ENCODE measurements around the gene IGF2R.
A peak's percentile ranks its signal among the peaks of the same experiment; 100 is the strongest.

The IGF2R gene

GRCh38 chr6:160093946-160094345 lies 125.1 kb downstream of the IGF2R start:
- no peak for FAIRE-seq
- no peak for DNase-seq (ENCODE audit: insufficient read length, low spot score)
- no peak for TF ChIP-seq CTCF (IDR thresholded peaks at IDR 0.05; ENCODE audit: insufficient read depth, missing control alignments)

GRCh38 chr6:160095146-160095845 lies 126.4 kb downstream of the IGF2R start:
- TF ChIP-seq CTCF (IDR thresholded peaks at IDR 0.05; ENCODE audit: insufficient read depth, missing control alignments): no peak
- FAIRE-seq (no peak), DNase-seq (ENCODE audit: insufficient read length, low spot score) (no peak)

- DNase-seq (ENCODE audit: insufficient read length, low spot score) (no peak), FAIRE-seq (no peak)
- TF ChIP-seq CTCF (IDR thresholded peaks at IDR 0.05; ENCODE audit: insufficient read depth, missing control alignments): no peak
Observed at GRCh38 chr6:160101277-160102205, 132.7 kb downstream of the IGF2R start.

- TF ChIP-seq CTCF (IDR thresholded peaks at IDR 0.05; ENCODE audit: insufficient read depth, missing control alignments): no peak
- DNase-seq (ENCODE audit: insufficient read length, low spot score) (no peak), FAIRE-seq (no peak)
Observed at GRCh38 chr6:160102399-160102798, 133.5 kb downstream of the IGF2R start.

DNA sequence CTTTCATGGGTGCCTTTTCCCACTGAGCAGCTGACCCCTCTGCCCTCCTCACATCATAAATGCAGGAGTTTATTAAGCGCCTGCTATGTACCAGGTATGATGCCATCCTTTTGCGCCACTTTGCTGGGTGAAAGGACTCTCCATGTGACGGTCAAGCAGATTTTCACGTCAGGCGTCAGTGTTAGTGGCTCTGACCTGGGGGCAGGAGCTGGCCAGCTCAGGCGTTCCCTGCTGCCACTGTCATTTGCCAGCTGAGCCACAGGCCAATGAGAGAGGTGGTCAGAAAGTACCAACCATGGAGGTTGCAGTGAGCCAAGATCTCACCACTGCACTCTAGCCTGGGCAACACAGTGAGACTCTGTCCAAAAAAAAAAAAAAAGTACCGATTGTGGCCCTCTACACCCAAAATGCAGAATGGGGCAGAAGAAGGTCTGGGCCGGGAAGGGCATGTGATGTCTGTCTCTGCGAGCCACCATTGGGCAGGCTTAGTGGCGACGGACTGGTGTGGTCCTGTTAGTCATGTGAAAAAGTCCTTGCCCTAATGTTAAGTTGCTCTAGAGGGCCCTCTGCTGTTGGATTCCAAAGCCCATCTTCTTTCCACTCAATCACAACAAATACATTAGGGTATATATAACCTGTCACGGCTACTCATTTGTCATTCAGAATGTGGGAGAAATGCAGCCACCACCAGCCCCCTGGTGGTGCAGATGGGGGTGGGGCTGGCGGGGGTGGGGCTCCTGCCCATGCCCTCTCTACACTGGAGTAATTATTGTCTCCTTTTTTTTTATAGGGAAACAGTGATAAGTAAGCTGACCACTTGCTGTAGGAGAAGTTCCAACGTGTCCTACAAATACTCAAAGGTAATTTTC lies 134.3 kb downstream of the IGF2R start:
- TF ChIP-seq CTCF (IDR thresholded peaks at IDR 0.05; ENCODE audit: insufficient read depth, missing control alignments): peak; percentile 38
- FAIRE-seq (no peak), DNase-seq (ENCODE audit: insufficient read length, low spot score) (no peak)

GRCh38 chr6:160103825-160104100 lies 134.9 kb downstream of the IGF2R start:
- no peak for TF ChIP-seq CTCF (IDR thresholded peaks at IDR 0.05; ENCODE audit: insufficient read depth, missing control alignments)
- DNase-seq (ENCODE audit: insufficient read length, low spot score) (no peak), FAIRE-seq (no peak)
